GM21576 (cell line): Measurements from ENCODE around the gene PCDHA1.
"Not testable (repeated sequence)": the region's sequence is repeated elsewhere in the genome, so short reads cannot be mapped to it uniquely, and the experiment has no call there.

Experiments used
- ATAC-seq: cut with Tn5 transposase; IDR thresholded peaks from one replicate; pipeline ENCODE4 v1.9.1; 2021; ENCODE audit warnings: mild to moderate bottlenecking, moderate library complexity; ENCODE audit not compliant: unreplicated experiment

Gene PCDHA1

DNA sequence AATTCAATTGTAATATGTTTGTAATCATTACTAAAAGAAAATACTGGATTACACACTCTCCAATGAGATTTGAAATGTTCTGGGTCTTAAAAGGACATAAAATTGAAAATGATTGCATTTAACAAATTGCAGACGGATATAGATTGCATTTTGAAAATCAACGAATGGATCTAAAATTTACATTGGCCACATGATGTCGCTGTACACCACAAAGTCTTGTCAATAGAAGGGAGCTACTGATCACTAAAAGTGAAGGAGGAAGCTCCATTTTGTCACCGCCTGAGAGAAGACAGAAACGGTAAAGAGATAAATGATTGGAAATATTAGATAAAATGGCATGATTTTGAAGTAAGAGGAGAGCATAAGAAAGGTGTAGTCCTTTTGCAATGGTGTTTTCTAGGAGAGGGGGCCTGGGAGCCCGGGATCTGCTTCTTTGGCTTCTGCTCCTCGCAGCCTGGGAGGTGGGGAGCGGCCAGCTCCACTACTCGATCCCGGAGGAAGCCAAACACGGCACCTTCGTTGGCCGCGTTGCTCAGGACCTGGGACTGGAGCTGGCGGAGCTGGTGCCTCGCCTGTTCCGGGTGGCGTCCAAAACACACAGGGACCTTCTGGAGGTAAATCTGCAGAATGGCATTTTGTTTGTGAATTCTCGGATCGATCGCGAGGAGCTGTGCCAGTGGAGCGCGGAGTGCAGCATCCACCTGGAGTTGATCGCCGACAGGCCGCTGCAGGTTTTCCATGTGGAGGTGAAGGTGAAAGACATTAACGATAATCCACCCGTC, at the start of gene PCDHA1:
TSS of gene PCDHA1 (plus strand) at position 236 of the 782 bp plus-strand sequence.
- no peak for ATAC-seq

DNA sequence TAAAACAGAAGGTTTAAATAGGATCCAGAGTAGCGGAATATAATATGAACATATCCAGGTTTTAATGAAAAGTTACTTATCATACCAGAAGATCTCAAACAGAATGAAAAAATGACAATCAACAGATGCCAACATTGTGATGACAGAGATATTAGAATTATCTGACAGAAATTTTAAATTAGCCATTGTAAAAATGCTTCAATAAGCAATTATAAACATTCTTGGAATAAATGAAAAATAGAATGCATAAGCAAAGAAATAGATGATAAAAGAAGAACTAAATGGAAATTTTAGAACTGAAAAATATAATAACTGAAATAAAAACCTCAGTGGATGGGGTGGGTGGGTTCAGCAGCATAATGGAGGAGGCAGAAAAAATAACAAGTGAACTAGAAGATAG, 48.5 kb upstream of the PCDHA1 start:
- no peak for ATAC-seq

DNA sequence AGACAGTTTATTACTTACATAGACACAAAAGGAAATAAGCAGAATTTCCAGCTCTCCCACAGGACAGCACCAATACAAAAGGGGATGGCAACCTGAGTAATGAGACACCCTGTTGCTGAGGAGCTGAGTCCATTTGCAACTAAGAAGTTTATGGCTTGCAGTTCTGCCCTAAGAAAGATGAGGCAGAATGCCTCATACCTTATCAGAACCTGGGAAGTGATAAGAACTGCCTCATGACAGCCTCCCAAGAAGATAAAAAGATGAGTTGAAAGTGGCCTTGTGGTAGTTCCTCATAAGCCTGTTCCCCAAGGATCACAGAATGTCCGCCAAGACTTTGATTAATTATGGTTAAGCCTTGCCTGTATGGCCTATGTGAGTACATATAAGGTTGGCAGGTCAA, 44.0 kb upstream of the PCDHA1 start:
- no peak for ATAC-seq

DNA sequence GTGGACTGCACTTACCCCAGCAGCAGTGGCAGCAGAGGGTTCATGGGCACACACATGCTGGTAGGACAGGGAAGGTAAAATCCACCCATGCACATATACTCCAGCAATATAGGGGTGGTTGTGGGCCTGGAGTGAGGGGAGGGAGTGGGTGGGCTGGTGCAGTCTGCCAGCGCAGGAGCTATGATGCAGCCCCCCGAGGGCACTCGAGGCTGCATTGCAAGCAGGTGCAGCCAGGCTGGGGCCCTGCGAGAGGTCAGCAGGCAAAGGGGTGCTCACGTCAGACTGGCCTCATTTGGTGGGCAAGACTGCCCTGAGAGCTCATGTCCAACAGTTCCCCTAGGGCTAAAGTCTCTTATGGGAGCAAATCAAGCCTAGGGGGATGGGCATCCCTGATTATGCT, 32.4 kb upstream of the PCDHA1 start:
- no peak for ATAC-seq

DNA sequence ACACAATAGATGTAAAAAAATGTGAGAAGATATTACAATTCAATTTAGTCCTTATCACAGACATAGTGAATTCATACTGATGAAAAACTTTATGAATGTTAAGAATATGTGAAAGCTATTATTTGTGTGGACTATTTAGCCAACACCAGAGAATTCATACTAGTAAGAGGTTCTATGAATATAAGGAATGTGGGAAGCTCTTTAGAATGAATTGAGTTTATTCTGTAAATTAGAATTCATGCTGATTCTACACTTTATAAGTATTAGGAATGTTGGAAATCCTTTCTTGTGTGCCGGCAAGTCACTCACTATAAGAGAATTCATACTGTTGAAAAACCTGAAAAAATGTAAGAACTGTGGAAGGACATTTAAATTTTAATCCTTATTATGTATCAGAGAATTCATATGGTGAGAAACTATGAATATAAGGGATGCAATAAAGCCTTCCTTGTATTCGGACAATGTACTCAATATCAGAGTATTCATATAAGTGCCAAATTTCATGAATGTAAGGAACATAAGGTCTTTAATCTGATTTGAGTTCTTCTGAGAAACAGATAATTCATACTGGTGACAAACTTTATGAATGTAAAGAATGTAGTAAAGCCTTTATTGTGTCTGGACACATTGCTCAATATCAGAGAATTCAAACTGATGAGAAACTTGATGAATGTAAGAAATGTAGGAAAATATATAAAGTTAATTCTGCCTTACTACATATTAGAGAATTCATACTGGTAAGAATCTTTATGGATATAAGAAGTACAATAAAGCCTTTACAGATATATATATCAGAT, 21.6 kb upstream of the PCDHA1 start:
- ATAC-seq: no peak

DNA sequence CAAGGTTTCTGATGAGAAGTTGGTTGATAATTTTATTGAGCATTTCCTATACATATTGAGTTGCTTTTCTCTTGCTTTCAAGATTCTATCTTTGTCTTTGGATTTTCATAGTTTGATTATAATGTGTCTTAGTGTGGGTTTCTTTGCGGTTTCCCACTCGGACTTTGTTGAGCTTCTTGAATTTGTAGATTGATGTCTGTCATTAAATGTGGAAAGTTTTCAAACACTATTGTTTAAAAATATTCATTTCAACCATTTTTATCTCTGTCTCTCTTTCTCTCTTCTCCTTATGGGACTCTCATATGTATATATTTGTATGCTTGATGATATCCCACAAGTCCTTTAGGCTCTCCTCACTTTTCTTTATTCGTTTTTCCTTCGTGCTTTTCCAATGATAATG, 18.5 kb upstream of the PCDHA1 start:
- ATAC-seq: no peak

DNA sequence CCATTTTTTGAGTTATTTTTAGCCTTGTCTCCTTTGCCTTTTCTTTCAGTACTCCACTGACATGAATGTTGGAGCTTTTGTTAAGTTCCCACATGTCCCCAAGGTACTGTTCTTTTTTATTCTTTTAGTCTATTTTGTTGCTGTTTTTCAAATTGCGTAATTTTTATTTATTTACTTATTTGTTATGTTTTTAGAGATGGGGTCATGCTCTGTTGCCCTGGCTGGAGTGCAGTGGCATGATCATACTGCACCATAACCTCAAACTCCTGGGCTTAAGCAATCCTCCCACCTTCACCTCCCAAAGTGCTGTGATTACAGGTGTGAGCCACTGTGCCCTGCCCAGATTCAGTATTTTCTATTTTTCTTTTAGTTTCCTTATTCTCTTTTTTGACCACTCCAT, 5.4 kb upstream of the PCDHA1 start:
- no peak for ATAC-seq

DNA sequence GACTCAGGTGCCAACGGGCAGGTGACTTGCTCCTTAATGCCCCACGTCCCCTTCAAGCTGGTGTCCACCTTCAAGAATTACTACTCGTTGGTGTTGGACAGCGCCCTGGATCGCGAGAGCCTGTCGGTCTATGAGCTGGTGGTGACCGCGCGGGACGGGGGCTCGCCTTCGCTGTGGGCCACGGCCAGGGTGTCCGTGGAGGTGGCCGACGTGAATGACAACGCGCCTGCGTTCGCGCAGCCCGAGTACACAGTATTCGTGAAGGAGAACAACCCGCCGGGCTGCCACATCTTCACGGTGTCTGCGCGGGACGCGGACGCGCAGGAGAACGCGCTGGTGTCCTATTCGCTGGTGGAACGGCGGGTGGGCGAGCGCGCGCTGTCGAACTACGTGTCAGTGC, 1.5 kb downstream of the PCDHA1 start:
- ATAC-seq: not testable (repeated sequence)

DNA sequence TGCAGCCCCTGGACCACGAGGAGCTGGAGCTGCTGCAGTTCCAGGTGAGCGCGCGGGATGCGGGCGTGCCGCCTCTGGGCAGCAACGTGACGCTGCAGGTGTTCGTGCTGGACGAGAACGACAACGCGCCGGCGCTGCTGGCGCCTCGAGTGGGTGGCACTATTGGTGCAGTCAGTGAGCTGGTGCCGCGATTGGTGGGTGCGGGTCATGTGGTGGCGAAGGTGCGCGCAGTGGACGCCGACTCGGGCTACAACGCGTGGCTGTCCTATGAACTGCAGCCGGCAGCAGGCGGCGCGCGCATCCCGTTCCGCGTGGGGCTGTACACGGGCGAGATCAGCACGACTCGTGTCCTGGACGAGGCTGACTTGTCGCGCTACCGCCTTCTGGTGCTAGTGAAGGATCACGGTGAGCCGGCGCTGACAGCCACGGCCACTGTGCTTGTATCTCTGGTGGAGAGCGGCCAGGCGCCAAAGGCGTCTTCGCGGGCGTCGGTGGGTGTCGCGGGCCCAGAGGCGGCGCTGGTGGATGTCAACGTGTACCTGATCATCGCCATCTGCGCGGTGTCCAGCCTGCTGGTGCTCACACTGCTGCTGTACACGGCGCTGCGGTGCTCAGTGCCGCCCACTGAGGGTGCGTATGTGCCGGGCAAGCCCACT, 2.0 kb downstream of the PCDHA1 start:
- not testable (repeated sequence) for ATAC-seq

DNA sequence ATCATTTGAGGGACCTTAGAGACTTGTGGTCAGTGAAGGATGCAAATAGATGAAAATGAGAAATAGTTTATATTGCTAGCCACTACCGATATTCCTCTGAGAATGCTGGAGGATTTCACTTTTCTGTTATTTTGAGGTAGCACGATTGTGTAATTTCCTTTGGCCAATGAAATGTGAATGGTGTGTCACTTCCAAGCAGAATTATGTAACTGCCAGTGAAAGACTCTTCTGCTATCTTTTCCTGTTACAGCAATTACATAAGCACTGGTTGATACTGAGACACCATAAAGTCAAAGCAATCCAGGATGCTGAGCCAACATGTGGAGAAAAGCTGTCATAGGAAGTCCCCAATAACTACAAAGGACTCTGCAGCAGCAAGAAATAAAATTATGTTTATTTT, 5.1 kb downstream of the PCDHA1 start:
- no peak for ATAC-seq

DNA sequence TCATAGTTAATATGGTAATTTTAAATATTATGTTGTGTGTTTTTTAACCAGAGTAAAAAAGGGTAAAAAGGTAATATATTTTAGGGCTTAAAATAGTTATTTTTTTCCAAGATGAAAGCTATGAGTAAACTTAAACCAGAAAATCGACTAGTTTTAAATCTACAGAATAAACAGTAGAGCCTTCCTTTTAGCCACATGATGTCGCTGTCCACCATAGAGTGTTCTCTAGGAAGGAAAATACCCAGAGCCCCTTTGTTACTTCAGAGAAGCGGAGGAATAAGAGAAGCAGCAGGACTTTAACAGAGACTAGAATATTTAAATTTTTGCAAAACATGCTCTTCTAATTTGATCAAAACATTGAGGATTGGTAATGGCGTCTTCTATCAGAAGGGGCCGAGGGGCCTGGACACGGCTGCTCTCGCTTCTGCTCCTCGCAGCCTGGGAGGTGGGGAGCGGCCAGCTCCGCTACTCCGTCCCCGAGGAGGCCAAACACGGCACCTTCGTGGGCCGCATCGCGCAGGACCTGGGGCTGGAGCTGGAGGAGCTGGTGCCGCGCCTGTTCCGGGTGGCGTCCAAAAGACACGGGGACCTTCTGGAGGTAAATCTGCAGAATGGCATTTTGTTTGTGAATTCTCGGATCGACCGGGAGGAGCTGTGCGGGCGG, 8.8 kb downstream of the PCDHA1 start, which contains the start of gene PCDHA2:
TSS of gene PCDHA2 (plus strand) at position 258 of the 664 bp plus-strand sequence.
- ATAC-seq: no peak

DNA sequence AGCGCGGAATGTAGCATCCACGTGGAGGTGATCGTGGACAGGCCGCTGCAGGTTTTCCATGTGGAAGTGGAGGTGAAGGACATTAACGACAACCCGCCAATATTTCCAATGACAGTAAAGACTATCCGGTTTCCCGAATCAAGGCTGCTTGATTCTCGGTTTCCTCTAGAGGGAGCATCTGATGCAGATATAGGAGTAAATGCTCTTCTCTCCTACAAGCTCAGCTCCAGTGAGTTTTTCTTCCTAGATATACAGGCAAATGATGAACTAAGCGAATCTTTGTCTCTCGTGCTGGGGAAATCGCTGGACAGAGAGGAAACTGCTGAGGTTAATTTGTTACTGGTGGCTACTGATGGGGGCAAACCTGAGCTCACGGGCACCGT, 9.3 kb downstream of the PCDHA1 start:
- no peak for ATAC-seq

DNA sequence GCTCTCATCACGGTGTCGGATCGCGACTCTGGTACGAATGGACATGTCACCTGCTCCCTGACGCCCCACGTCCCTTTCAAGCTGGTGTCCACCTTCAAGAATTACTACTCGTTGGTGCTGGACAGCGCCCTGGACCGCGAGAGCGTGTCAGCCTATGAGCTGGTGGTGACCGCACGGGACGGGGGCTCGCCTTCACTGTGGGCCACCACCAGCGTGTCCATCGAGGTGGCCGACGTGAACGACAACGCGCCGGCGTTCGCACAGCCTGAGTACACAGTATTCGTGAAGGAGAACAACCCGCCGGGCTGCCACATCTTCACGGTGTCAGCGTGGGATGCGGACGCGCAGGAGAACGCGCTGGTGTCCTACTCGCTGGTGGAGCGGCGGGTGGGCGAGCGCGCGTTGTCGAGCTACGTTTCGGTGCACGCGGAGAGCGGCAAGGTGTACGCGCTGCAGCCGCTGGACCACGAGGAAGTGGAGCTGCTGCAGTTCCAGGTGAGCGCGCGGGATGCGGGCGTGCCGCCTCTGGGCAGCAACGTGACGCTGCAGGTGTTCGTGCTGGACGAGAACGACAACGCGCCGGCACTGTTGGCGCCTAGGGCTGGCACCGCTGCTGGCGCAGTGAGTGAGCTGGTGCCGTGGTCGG, 10.3 kb downstream of the PCDHA1 start:
- not testable (repeated sequence) for ATAC-seq

DNA sequence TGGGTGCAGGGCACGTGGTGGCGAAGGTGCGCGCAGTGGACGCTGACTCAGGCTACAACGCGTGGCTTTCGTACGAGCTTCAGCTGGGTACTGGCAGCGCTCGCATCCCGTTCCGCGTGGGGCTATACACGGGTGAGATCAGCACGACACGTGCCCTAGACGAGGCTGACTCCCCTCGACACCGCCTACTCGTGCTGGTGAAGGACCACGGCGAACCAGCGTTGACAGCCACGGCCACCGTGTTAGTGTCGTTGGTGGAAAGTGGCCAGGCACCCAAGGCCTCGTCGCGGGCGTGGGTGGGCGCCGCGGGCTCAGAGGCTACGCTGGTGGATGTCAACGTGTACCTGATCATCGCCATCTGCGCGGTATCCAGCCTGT, 10.8 kb downstream of the PCDHA1 start:
- no peak for ATAC-seq

DNA sequence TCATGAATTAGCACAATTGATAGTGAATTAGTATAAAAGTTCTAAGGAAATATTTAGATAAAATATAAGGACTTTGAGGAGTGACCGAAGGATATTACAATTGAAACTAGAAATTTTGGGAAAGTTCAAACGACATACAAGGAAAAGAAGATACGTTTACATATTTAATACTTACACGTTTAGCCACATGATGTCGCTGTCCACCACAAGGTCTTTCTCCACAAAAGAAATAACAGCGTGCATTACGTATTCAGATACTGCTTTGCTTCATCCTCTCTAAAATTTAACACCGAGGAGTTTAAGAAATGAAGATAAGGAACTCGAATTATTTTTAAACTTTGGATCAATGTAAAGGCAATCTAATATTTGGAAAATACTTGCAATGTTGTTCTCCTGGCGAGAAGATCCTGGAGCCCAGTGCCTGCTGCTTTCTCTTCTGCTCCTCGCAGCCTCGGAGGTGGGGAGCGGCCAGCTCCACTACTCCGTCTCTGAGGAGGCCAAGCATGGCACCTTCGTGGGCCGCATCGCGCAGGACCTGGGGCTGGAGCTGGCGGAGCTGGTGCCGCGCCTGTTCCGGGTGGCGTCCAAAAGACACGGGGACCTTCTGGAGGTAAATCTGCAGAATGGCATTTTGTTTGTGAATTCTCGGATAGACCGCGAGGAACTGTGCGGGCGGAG, 15.0 kb downstream of the PCDHA1 start, which contains the start of gene PCDHA3:
TSS of gene PCDHA3 (plus strand) at position 242 of the 678 bp plus-strand sequence.
- ATAC-seq: no peak

DNA sequence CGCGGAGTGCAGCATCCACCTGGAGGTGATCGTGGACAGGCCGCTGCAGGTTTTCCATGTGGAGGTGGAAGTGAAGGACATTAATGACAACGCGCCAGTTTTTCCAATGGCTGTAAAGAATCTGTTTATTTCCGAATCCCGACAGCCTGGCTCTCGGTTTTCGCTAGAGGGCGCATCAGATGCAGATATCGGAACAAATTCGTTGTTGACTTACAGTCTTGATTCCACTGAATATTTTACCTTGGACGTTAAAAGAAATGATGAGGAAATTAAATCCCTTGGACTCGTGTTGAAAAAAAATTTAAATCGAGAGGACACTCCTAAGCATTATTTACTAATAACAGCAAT, 15.5 kb downstream of the PCDHA1 start:
- no peak for ATAC-seq

DNA sequence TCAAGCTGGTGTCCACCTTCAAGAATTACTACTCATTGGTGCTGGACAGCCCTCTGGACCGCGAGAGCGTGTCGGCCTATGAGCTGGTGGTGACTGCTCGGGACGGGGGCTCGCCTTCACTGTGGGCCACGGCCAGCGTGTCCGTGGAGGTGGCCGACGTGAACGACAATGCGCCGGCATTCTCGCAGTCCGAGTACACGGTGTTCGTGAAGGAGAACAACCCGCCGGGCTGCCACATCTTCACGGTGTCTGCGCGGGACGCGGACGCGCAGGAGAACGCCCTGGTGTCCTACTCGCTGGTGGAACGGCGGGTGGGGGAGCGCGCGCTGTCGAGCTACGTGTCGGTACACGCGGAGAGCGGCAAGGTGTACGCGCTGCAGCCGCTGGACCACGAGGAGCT, 16.4 kb downstream of the PCDHA1 start:
- ATAC-seq: not testable (repeated sequence)

DNA sequence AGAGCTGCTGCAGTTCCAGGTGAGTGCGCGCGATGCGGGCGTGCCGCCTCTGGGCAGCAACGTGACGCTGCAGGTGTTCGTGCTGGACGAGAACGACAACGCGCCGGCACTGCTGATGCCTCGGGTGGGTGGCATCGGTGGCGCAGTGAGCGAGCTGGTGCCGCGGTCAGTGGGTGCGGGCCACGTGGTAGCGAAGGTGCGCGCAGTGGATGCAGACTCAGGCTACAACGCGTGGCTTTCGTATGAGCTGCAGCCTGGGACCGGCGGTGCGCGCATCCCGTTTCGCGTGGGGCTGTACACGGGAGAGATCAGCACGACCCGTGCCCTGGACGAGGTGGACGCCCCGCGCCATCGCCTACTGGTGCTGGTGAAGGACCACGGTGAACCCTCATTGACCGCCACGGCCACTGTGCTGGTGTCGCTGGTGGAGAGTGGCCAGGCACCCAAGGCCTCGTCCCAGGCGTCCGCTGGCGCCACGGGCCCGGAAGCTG, 16.9 kb downstream of the PCDHA1 start:
- ATAC-seq: no peak

DNA sequence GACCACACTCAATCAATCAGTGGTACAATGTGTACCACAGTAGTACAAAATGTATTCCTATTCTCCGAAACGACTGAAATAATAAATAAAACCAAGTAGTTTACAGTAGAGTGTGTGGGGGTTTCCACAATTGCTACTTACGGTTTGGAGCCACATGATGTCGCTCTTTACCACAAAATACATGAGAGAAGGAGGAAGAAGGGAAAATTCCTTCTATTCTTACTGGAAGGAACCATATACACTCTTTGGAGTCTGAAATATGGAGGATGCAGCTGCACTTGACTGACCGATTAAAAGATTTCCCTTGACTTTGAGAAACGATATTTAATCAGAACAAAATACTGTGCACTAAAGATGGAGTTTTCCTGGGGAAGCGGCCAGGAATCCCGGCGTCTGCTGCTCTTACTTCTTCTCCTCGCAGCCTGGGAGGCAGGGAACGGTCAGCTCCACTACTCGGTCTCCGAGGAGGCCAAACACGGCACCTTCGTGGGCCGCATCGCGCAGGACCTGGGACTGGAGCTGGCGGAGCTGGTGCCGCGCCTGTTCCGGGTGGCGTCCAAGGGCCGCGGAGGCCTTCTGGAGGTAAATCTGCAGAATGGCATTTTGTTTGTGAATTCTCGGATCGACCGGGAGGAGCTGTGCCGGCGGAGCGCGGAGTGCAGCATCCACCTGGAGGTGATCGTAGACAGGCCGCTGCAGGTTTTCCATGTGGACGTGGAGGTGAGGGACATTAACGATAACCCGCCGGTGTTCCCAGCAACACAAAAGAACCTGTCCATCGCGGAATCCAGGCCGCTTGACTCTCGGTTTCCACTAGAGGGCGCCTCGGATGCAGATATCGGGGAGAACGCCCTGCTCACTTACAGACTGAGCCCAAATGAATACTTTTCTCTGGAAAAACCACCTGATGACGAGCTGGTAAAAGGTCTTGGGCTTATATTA, 21.2 kb downstream of the PCDHA1 start, which contains the start of gene PCDHA4:
TSS of gene PCDHA4 (plus strand) at position 235 of the 942 bp plus-strand sequence.
- ATAC-seq: no peak
